ENCODE measurements around the gene TFAP2E. TPM values are rescaled to one million over a fixed set of nuclear protein-coding genes. Genes with fewer than 3 reads are reported as not detected.
A peak's percentile ranks its signal among the peaks of the same experiment; 100 is the strongest.

The TFAP2E gene
- total and polyA plus RNA-seq, 11 donors, result 0.12 to 0.57 (median 0.29) TPM; not detected in 3

DNA sequence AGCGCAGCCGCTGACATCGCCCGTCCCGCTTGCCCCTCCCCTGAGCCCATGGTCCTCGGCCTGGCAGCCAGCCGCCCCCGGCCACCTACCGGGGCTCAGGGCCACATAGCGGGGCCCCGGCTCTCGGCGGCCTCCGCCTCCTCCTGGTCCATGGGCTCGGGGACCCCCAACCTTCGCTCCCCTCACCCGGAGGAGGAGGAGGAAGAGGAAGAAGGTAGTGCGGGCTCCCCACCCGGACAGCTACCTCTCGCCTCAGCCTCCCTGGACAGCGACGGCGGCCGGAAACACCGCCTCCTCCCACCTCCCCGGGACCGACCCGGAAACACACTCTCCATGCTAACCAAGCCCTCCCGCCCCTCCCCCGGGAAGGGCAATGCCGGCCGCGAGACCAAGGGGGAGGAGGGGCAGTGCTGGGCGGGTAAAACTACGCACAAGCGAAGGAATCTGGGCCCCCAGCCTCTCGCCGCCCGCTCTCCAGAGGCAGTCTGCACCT, 15.9 kb upstream of the TFAP2E start, which contains the start of gene KIAA0319L:
KIAA0319L (minus strand) TSS at position 286 of the 493 bp plus-strand sequence. CDS start 2,912 bp downstream, outside the sequence.
- Histone ChIP-seq H3K9me3 (no peaks in the 10 kb centered on the region), H3K36me3 (peaks cover 0 to 29% (median 22%) of the 10 kb centered on the region in 9 donors), H3K4me3 (peak within 1 kb of the TSS; percentile 69 to 98 (median 92)), H3K27me3 (no peaks in the 10 kb centered on the region), H3K27ac (peak within 1 kb of the TSS; percentile 90 to 99 (median 98)), H3K4me1 (peaks cover 0 to 73% (median 49%) of the 10 kb centered on the region in 12 donors)
- TF ChIP-seq POLR2A (IDR thresholded peaks at IDR 0.05), result peak in 1 of 2 donors; percentile 59
- TF ChIP-seq, protein P1, sequence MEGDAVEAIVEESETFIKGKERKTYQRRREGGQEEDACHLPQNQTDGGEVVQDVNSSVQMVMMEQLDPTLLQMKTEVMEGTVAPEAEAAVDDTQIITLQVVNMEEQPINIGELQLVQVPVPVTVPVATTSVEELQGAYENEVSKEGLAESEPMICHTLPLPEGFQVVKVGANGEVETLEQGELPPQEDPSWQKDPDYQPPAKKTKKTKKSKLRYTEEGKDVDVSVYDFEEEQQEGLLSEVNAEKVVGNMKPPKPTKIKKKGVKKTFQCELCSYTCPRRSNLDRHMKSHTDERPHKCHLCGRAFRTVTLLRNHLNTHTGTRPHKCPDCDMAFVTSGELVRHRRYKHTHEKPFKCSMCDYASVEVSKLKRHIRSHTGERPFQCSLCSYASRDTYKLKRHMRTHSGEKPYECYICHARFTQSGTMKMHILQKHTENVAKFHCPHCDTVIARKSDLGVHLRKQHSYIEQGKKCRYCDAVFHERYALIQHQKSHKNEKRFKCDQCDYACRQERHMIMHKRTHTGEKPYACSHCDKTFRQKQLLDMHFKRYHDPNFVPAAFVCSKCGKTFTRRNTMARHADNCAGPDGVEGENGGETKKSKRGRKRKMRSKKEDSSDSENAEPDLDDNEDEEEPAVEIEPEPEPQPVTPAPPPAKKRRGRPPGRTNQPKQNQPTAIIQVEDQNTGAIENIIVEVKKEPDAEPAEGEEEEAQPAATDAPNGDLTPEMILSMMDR (IDR thresholded peaks at IDR 0.05), result peak in 2 of 12 donors; percentile 14 to 19
- ATAC-seq (peak; percentile 89 to 92 (median 92)), DNase-seq (peak; percentile 92 to 94 (median 93))
- 0 to 4% (median 1%) methylated on average over 4 to 39 of the region's 39 CpGs for WGBS, 4 donors
- intact Hi-C loops (cut with DNase I), result loop anchor here in 3 of 10 donors (5.0 to 10.0 kb wide), 2 partner anchors 105 to 362 kb away; partner anchors contain the start of gene SFPQ (in 2 of the 3)

DNA sequence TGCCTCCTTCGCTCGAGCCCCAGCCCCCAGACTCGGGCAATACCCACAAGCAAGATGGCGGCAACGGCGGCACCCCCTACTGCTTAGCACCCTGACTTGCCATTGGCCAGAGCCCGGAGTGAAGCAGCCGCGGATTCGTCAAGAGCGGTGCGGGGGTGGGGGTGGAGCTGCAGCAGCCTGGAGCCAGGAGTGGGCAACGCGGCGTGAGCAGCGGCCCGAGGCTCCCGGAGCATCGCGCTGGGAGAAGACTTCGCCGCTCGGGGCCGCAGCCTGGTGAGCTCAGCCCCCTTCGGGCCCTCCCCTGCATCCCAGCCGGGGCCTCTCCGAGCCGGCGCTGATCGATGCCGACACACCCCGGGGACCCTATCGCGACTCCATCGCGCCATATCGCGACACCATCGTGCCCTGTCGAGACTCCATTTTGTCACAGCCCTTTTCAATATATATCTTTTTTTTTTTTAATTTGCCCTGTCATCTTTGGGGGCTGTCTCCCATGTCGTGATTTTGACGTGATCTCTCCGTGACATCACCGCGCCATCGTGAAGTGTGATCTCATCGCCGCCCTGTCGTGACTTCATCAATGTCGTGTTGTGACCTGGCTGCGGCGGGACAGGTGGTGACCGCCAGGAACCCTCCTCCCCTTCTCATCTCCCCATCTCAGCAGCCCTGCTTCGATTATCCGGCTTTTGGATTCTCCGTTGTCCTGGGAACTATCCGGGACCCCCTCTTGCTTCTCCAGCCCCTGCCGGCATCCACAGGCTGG, 15.3 kb upstream of the TFAP2E start, which contains the start of gene NCDN:
NCDN (plus strand) TSS at position 189 of the 763 bp plus-strand sequence; CDS start at position 581, 392 bp downstream.
- whole genome bisulfite sequencing, 4 donors, result 0 to 1% (median 0%) methylated on average over 37 to 58 of the region's 58 CpGs
- Histone ChIP-seq H3K9me3 (no peaks in the 10 kb centered on the region), H3K27ac (peak within 1 kb of the TSS; percentile 90 to 99 (median 98)), H3K36me3 (peaks cover 0 to 29% (median 22%) of the 10 kb centered on the region in 9 donors), H3K4me3 (peak within 1 kb of the TSS; percentile 69 to 98 (median 92)), H3K4me1 (peaks cover 0 to 75% (median 49%) of the 10 kb centered on the region in 12 donors), H3K27me3 (no peaks in the 10 kb centered on the region)
- intact Hi-C loops (cut with DNase I), result loop anchor here in 3 of 10 donors (2.0 to 10.0 kb wide), 3 partner anchors 105 to 363 kb away; partner anchors contain the start of gene SFPQ (in 2 of the 3)
- ATAC-seq (peak; percentile 94 to 97 (median 96)), DNase-seq (peak; percentile 97 to 98 (median 98))
- TF ChIP-seq POLR2A (IDR thresholded peaks at IDR 0.05), result peak in 1 of 2 donors; percentile 65
- TF ChIP-seq, protein P1 (IDR thresholded peaks at IDR 0.05), result no peak

DNA sequence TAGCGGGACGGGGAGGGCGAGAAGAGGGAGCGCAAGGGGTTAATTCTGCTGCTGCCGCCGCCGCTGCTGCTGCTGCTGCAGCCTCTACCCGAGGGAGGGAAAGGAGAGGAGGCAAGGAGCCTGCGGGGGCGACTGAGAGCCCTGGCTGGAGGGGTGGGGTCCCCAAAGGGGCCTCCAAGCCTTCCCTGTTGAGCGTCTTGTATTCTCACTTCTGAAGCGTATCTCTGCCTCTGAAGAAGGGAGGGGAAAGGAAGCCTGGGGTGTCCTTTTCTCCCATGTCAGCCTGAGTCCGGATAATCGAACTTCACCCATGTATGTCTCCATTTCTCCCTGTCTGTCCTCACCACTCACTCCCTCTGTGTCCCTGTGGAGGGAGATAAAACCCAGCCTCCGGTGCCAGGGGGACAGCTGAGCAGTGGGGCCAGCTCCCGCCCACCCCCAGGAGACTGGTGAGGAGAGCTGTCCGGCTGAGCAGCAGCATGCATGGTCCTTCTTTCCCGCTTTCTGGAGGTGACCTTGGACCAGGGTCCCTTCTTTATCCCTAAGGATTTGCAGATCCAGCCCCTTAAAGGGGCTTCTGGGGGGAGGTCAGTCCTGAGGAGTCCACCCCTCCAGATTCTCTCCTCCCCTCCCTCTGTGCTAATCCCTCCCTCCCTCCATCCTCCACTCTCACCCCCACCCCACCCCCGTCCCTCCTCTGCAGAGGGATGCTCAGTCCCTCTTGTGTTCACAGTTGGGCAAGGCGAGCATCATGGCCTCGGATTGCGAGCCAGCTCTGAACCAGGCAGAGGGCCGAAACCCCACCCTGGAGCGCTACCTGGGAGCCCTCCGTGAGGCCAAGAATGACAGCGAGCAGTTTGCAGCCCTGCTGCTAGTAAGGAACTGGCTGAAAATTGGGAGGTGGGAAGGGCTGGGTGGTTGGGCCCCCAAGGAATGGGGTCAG, 14.5 kb upstream of the TFAP2E start:
- 23 to 27% (median 26%) methylated on average over 25 to 26 of the region's 26 CpGs for WGBS, 4 donors
- DNase-seq, result no peak
- no peaks in the 10 kb centered on the region for H3K9me3 ChIP-seq
- intact Hi-C loops (cut with DNase I), result loop anchor here in 3 of 10 donors (2.0 to 10.0 kb wide), 3 partner anchors 106 to 364 kb away; partner anchors contain the start of gene SFPQ (in 2 of the 3)
- no peaks in the 10 kb centered on the region for H3K27me3 ChIP-seq
- H3K4me3 ChIP-seq, result peak overlapping the region; percentile 69 to 98 (median 92)
- peaks cover 0 to 71% (median 46%) of the 10 kb centered on the region in 12 donors for H3K4me1 ChIP-seq
- ATAC-seq, result no peak
- H3K27ac ChIP-seq, result peak overlapping the region; percentile 12 to 99 (median 98)
- H3K36me3 ChIP-seq, result peaks cover 0 to 29% (median 20%) of the 10 kb centered on the region in 9 donors
- TF ChIP-seq, protein P1 (IDR thresholded peaks at IDR 0.05), result no peak
- no peak for TF ChIP-seq POLR2A (IDR thresholded peaks at IDR 0.05)
